GM23338 (cell line): ENCODE measurements around the gene PGC. TPM values are rescaled to one million over a fixed set of nuclear protein-coding genes. Genes with fewer than 3 reads are reported as not detected.

Experiments used
- CREB1 ChIP-seq: fragments of 250-450 bp; sonication (Bioruptor Pico); IDR thresholded peaks from 2 replicates; pipeline ENCODE4 v1.5.0; 2020; ENCODE audit warnings: low read depth, mild to moderate bottlenecking, moderate library complexity
- EZH2 ChIP-seq: fragments of 200-600 bp; sonication (generic); IDR thresholded peaks from one replicate; pipeline ENCODE4 v1.8.0; 2017; ENCODE audit warnings: antibody characterized with exemption, mild to moderate bottlenecking, low read depth; ENCODE audit not compliant: unreplicated experiment
- EZH2phosphoT487 ChIP-seq: fragments of 200-600 bp; sonication (generic); IDR thresholded peaks from one replicate; pipeline ENCODE4 v1.8.1; 2018; ENCODE audit warnings: antibody characterized with exemption; ENCODE audit not compliant: unreplicated experiment
- POLR2AphosphoS5 ChIP-seq: IDR thresholded peaks from 2 replicates; pipeline ENCODE4 v1.6.1; 2016; ENCODE audit warnings: antibody characterized with exemption, low read depth
- REST ChIP-seq: IDR thresholded peaks from one replicate; pipeline ENCODE4 v1.6.1; 2018; ENCODE audit warnings: antibody characterized with exemption; ENCODE audit not compliant: unreplicated experiment
- ZNF331 ChIP-seq: fragments of 250-450 bp; sonication (Bioruptor Pico); IDR thresholded peaks from 2 replicates; pipeline ENCODE4 v1.5.0; 2020; ENCODE audit warnings: low read depth, mild to moderate bottlenecking, moderate library complexity
- ZNF462 ChIP-seq: fragments of 250-450 bp; sonication (Bioruptor Pico); IDR thresholded peaks from 2 replicates; pipeline ENCODE4 v1.5.0; 2020; ENCODE audit warnings: mild to moderate bottlenecking, moderate library complexity
- polyA plus RNA-seq: library from polyadenylated mRNA; unstranded; fragments of >200 nt; fragmentation: Nextera tagmentation; extraction: Ambion mirVana; gene quantifications from 2 replicates; pipeline ENCODE4 v1.2.1, GENCODE V29; 2016
- total RNA-seq: library from RNA; depleted of rRNA; stranded (reverse); fragments of >200 nt; shearing (Covaris generic); gene quantifications from 2 replicates; pipeline ENCODE4 v1.2.3, GENCODE V29; 2014

The PGC gene
- total and polyA plus RNA-seq, 2 experiments from 2014 or later, result not detected

- TF ChIP-seq ZNF462 (CRISPR knock-in tag), result no peak
- no peak for TF ChIP-seq ZNF331 (CRISPR knock-in tag)
- TF ChIP-seq CREB1 (CRISPR knock-in tag), result no peak
- no peak for TF ChIP-seq POLR2AphosphoS5
- TF ChIP-seq EZH2phosphoT487, result no peak
- TF ChIP-seq EZH2, result no peak
- no peak for TF ChIP-seq REST
These were observed 55.6 kb downstream of the PGC start (continued) for GRCh38 chr6:41691426-41692079.
